WTC11 (cell line): ENCODE measurements around the gene CRABP2. TPM values are rescaled to one million over a fixed set of nuclear protein-coding genes. Genes with fewer than 3 reads are reported as not detected.
A peak's percentile ranks its signal among the peaks of the same experiment; 100 is the strongest.

ENCODE experiments used
- ATAC-seq: fragments of 200-7000 bp; cut with Tn5 transposase; 2 replicates; pipeline ENCODE4 v1.10.0; 2021; ENCODE audit warnings: mild to moderate bottlenecking, moderate library complexity
- CTCF ChIA-PET: fragments of 300-600 bp; sonication (Branson Sonifier 250); formaldehyde crosslinking; loops from one replicate; lab custom pipeline; 2021; ENCODE audit warnings: antibody characterized with exemption; lab: Charles Lee
- POLR2A ChIA-PET: fragments of 350-600 bp; sonication (Branson Sonifier 250); formaldehyde crosslinking; loops from one replicate; lab custom pipeline; 2021; ENCODE audit warnings: antibody characterized with exemption; lab: Charles Lee
- DNase-seq: peaks from one replicate; pipeline ENCODE4 v3.0.0; 2021; ENCODE audit warnings: low spot score
- H3K27ac Mint-ChIP-seq: 2 replicates; pipeline ENCODE4 v1.8.0; 2021; ENCODE audit warnings: mixed read lengths
- H3K27me3 Mint-ChIP-seq: 2 replicates; pipeline ENCODE4 v1.8.0; 2021; ENCODE audit warnings: low read depth, mild to moderate bottlenecking, moderate library complexity, mixed read lengths
- H3K36me3 Mint-ChIP-seq: 2 replicates; pipeline ENCODE4 v1.8.0; 2021; ENCODE audit warnings: mixed read lengths
- H3K4me1 Mint-ChIP-seq: 2 replicates; pipeline ENCODE4 v1.8.0; 2022; ENCODE audit warnings: mixed read lengths
- H3K4me3 Mint-ChIP-seq: 2 replicates; pipeline ENCODE4 v1.8.0; 2021; ENCODE audit warnings: mild to moderate bottlenecking, moderate library complexity, mixed read lengths
- H3K9me3 Mint-ChIP-seq: 2 replicates; pipeline ENCODE4 v1.8.0; 2021; ENCODE audit warnings: mixed read lengths
- ATF6 ChIP-seq: sonication (generic); formaldehyde crosslinking; IDR thresholded peaks from 2 replicates; pipeline ENCODE4 v1.8.1; 2023; ENCODE audit warnings: mild to moderate bottlenecking, missing genetic modification reagents
- E2F1 ChIP-seq: sonication (generic); formaldehyde crosslinking; IDR thresholded peaks from 2 replicates; pipeline ENCODE4 v1.8.0; 2022; ENCODE audit warnings: mild to moderate bottlenecking, missing genetic modification reagents
- GTF2I ChIP-seq: fragments of 250-450 bp; sonication (Bioruptor Pico); conservative IDR thresholded peaks from 2 replicates; pipeline ENCODE4 v1.4.0; 2021; ENCODE audit warnings: mild to moderate bottlenecking
- MLX ChIP-seq: sonication (generic); formaldehyde crosslinking; IDR thresholded peaks from 2 replicates; pipeline ENCODE4 v1.8.1; 2023; ENCODE audit warnings: mild to moderate bottlenecking, missing genetic modification reagents, moderate library complexity
- MXD4 ChIP-seq: fragments of 250-450 bp; sonication (Bioruptor Pico); IDR thresholded peaks from 2 replicates; pipeline ENCODE4 v1.8.0; 2021; ENCODE audit warnings: mild to moderate bottlenecking, moderate library complexity, borderline replicate concordance
- PRDM15 ChIP-seq: sonication (generic); formaldehyde crosslinking; IDR thresholded peaks from 2 replicates; pipeline ENCODE4 v1.8.0; 2022; ENCODE audit warnings: missing genetic modification reagents
- USF2 ChIP-seq: sonication (generic); formaldehyde crosslinking; IDR thresholded peaks from 2 replicates; pipeline ENCODE4 v1.8.1; 2023; ENCODE audit warnings: mild to moderate bottlenecking, missing genetic modification reagents, moderate library complexity
- ZNF423 ChIP-seq: fragments of 250-450 bp; sonication (Bioruptor Pico); IDR thresholded peaks from 2 replicates; pipeline ENCODE4 v2.1.2; 2022; ENCODE audit warnings: mild to moderate bottlenecking, moderate library complexity
- ZNF425 ChIP-seq: fragments of 250-450 bp; sonication (Bioruptor Pico); conservative IDR thresholded peaks from 2 replicates; pipeline ENCODE4 v1.9.0; 2021; ENCODE audit warnings: mild to moderate bottlenecking
- total RNA-seq: library from RNA; stranded (reverse); gene quantifications from 3 replicates; pipeline ENCODE4 v1.2.3, GENCODE V29; 2021

CRABP2 gene
- total RNA-seq, 1 experiment from 2014 or later: 135 TPM

GRCh38 chr1:156704166-156704711 is 1.1 kb downstream of the CRABP2 start:
- ChIA-PET POLR2A (interaction anchor here (1.0 to 5.4 kb wide), 2 partner anchors 12 to 25 kb away, joined by 3 to 195 read pairs; partner anchors contain the start of gene ISG20L2), CTCF (interaction anchor here (1.0 to 25.2 kb wide), 11 partner anchors 10 to 188 kb away, joined by 3 to 1553 read pairs (median 18); partner anchors contain the start of genes INSRR, ISG20L2, METTL25B and NES)
- DNase-seq: peak; percentile 32
- Mint-ChIP-seq H3K27me3 (peaks cover 23% of the 10 kb centered on the region), H3K9me3 (no peaks in the 10 kb centered on the region), H3K4me1 (peaks cover 46% of the 10 kb centered on the region), H3K4me3 (peak overlapping the region; percentile 84), H3K27ac (no peak overlapping the region; the same call in 1 of the 2 replicates), H3K36me3 (peaks cover 20% of the 10 kb centered on the region)
- ATAC-seq: no peak
- TF ChIP-seq ATF6: no peak
- peak; percentile 60; the same call in 1 of the 2 replicates for TF ChIP-seq PRDM15

GRCh38 chr1:156703741-156704140 is 1.6 kb downstream of the CRABP2 start:
- POLR2A ChIA-PET: interaction anchor here (0.9 to 1.0 kb wide), 2 partner anchors 12 to 25 kb away, joined by 3 to 4 read pairs; partner anchors contain the start of gene ISG20L2
- H3K27ac Mint-ChIP-seq: no peak overlapping the region
- TF ChIP-seq ZNF423 (CRISPR knock-in tag): no peak
- no peak for TF ChIP-seq MLX (CRISPR knock-in tag)
- no peak for TF ChIP-seq MXD4 (CRISPR knock-in tag)
- TF ChIP-seq ZNF425 (CRISPR knock-in tag): no peak
- no peak for TF ChIP-seq E2F1 (CRISPR knock-in tag)
- TF ChIP-seq GTF2I (CRISPR knock-in tag): no peak
- TF ChIP-seq USF2 (CRISPR knock-in tag): peak; percentile 74
- peaks cover 25% of the 10 kb centered on the region for H3K36me3 Mint-ChIP-seq
- ATAC-seq (no peak), DNase-seq (no peak)
- H3K9me3 Mint-ChIP-seq: no peaks in the 10 kb centered on the region
- H3K27me3 Mint-ChIP-seq: peaks cover 23% of the 10 kb centered on the region
- peaks cover 41% of the 10 kb centered on the region for H3K4me1 Mint-ChIP-seq
- peak overlapping the region; percentile 84 for H3K4me3 Mint-ChIP-seq
- CTCF ChIA-PET: interaction anchor here (1.0 to 25.2 kb wide), 6 partner anchors 16 to 157 kb away, joined by 3 to 1553 read pairs (median 36); partner anchors contain the start of genes NES and NTRK1
